Spleen (tissue), 7 donors: ENCODE measurements around the gene TMEM131.

ENCODE experiments used
- CTCF ChIP-seq, 11 experiments: fragments of 200-600 bp in 7 of 11; fragments of 450-650 bp in 4 of 11; sonication (generic) in 4 of 11; IDR thresholded peaks in 8 of 11; conservative IDR thresholded peaks in 3 of 11; 1 replicate in 7 of 11; 2 replicates in 4 of 11; pipeline versions ENCODE4 v1.4.0 to v1.8.0; 2016 to 2021; ENCODE audit warnings: antibody characterized with exemption in 11 of 11, inconsistent platforms in 4 of 11, mild to moderate bottlenecking in 1 of 11
- POLR2AphosphoS5 ChIP-seq, 3 donors: sonication (generic); formaldehyde crosslinking; IDR thresholded peaks; one replicate each; pipeline ENCODE4 v1.5.1; 2017; ENCODE audit warnings: antibody characterized with exemption in 3 of 3
- donor health status: DM: no; HTN: no; CAD: no; lungs with moderate emphysema.
- donor health status: DM: no; HTN: no; CAD: no.
- donor health status: DM: no; HTN: no; CAD: no.

- TF ChIP-seq CTCF (IDR thresholded peaks at IDR 0.05 in 8 of 11, conservative IDR thresholded peaks at IDR 0.05 in 3 of 11) (no peak), POLR2AphosphoS5 (IDR thresholded peaks at IDR 0.05) (no peak)
These were observed 125.9 kb downstream of the TMEM131 start for GRCh38 chr2:97869722-97870346.
